HG03045 (cell line): ENCODE measurements around the gene NDUFA7.
"Not testable (repeated sequence)": the region's sequence is repeated elsewhere in the genome, so short reads cannot be mapped to it uniquely, and the experiment has no call there.

Experiments
- ATAC-seq: cut with Tn5 transposase; IDR thresholded peaks from one replicate; pipeline ENCODE4 v1.9.1; 2021; ENCODE audit warnings: mild to moderate bottlenecking, moderate library complexity; ENCODE audit not compliant: unreplicated experiment

NDUFA7 gene

DNA sequence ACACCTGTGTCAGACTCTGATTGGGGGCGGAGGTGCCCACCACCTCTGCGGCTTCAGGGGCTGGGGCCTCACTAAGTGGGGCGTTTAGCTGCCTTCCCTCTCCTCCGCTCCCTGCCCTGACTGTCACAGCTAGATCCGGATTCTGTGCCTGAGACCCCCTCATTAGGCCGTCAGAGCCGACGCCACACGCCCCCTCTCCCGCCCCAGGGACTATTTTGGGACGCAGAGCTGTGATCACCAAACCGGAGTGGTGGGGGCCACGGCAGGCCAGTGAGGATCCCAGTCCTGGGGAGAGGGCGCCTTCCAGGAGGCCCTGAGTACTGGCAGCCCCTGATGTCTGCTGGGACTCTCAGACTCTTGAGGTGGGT, 21.1 kb upstream of the NDUFA7 start:
- no peak for ATAC-seq

- not testable (repeated sequence) for ATAC-seq
These were observed 20.3 kb upstream of the NDUFA7 start for GRCh38 chr19:8341504-8341903.

GRCh38 chr19:8340341-8341096, 19.3 kb upstream of the NDUFA7 start:
- ATAC-seq = no peak

GRCh38 chr19:8338835-8339234, 17.7 kb upstream of the NDUFA7 start:
- ATAC-seq = no peak

GRCh38 chr19:8337728-8338127, 16.6 kb upstream of the NDUFA7 start:
- no peak for ATAC-seq

GRCh38 chr19:8336660-8337059, 15.5 kb upstream of the NDUFA7 start:
- ATAC-seq = no peak

DNA sequence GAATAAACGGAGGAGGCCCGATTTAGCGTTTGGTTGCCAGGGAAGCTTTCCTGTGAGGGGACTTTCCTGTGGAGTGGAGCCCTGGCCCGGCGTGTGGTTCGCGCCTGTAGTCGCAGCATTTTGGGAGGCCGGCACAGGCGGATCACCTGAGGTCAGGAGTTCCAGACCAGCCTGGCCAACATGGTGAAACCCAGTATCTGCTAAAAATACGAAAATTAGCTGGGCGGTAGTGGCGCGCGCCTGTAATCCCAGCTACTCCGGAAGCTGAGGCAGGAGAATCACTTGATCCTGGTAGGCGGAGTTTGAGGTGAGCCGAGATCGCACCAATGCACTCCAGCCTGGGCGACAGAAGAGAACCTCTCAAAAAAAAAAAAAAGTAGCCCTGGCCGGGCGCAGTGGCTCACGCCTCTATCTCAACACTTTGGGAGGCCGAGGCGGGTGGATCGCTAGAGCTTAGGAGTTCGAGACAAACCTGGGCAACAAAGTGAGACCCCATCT, 14.9 kb upstream of the NDUFA7 start:
- no peak for ATAC-seq

DNA sequence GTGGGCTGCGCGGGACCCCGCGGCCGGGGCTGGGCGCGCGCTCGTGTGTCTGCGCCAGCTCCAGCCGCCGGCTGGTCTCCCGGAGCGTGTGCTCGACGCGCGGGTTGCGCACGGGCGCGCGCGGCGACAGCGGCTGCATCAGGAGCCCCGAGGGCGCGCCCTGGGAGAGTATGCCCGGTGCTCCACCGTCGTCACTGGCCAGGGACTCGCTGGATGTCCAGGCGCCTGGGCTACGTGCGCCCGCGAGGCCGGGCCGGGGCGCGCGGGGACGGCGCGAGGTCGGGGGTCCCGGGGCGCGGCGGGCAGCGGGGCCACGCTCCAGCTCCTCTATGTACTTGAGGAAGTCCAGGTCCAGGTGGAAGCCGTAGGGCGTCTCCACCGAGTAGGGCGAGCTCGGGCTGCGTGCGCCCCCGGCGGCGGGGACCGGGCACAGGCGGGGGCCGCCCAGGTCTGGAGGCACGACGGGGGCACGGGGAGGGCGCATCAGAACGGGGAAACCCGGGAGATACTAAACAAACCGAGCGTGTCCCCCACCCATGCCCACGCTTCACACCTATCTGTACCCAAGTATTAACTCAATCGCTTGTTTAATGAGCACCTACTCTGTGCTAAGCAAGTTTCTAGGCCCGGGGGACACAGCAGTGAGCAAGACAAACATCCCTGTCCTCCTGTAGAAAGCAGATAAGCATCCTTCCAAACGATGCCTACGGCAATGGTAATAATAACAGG, 14.3 kb upstream of the NDUFA7 start:
- ATAC-seq = no peak

GRCh38 chr19:8334458-8335342, 13.5 kb upstream of the NDUFA7 start:
- no peak for ATAC-seq

DNA sequence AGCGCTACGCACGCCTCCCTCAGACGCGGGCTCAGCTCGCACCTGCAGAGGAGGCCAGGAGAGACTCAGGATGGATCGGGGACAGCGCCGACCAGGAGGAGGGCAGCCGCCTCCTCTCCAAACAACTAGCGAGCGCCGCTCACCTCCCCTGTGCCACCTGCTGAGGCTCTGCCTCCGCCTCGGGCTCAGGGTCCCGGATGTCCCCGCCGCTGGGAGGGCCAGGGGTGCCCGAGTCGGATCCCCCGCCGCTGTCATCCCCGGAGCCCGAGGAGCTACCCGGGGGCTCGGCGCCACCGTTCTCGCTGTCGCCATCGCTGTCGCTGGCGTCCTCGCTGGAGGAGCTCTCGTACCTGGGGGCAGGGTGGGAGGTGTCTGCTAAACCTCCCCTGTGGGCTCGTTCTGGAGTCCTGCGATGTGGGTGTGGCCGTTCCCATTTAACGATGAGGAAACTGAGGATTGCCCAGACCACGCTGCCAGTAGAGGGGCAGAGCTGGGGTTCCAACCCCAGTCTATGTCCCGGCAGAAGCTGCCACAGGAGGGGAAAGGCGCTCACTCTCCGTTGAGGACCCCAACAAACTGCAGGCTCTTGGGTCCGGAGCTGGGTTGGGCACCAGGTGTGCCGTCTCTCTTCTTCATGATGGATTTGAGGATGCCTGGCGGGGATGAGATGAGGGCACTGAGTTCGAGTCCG, 12.7 kb upstream of the NDUFA7 start:
- ATAC-seq = no peak

GRCh38 chr19:8332976-8333766, 12.0 kb upstream of the NDUFA7 start:
- no peak for ATAC-seq

DNA sequence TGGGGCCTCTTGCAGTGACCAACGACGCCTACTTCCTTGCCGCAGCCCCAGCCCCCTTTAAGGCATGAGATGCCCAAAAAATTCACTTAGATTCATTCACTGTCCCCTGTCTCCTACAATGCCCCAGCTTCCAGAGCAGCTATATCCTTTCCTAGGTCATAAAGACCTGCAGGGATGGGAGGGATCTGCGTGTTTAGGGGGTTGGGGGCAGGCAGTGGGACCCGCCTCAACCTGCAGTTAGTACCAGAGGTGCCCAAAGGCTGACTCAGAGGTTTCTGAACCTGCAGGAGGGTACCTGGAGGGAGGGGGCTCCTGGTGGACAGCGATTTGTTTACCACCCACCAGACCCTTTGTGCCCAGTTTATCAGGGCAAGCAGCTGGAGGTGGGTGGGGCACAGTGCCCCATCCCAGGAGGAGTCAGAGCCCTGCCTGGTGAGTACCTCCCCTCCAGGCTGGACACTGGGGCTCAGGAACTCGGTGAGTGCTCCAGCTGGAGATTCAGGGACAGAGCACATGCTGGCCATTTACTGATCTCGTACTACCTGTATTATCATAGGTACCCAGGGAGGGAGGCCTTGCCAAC, 10.2 kb upstream of the NDUFA7 start:
- no peak for ATAC-seq

- no peak for ATAC-seq
These were observed 8.8 kb upstream of the NDUFA7 start for GRCh38 chr19:8329996-8330395.

DNA sequence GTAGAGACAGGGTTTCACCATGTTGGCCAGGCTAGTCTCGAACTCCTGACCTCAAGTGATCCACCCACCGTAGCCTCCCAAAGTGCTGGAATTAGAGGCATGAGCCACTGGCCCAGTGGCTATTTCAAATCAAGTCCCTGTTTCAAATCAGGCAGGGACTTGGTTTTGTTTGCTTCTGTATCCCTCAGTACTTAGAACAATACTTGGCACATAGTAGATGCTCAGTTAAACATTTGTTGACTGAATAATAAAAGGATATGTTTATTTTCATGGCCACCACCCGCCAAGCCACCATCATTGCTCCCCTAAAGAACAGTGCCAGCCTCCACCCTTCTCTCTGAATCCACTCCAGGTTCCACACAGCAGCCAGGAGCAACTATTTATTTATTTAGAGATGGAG, 4.3 kb upstream of the NDUFA7 start:
- no peak for ATAC-seq

GRCh38 chr19:8324186-8325050, 3.2 kb upstream of the NDUFA7 start:
- ATAC-seq = no peak

DNA sequence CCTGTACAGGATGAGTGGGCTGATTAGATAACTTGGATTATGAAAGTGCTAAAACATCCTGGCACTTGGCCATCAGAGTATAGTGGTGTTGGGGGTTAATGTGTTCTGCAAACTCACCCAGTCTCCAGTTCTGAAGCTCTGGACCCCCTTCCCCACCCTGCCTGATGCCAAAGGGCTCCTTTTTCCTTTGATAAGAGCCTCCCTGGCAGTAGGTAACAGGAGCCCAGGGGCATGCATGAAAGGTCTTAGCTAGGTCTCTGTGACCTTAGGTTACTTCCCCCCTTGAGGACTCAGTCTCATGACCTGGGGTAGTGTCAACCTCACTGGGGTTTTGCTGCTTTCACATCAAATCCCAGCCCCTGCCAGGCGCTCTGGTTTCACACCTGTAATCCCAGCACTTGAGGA, 2.6 kb upstream of the NDUFA7 start:
- no peak for ATAC-seq

- no peak for ATAC-seq
These were observed 1.4 kb upstream of the NDUFA7 start for GRCh38 chr19:8322638-8322997.

- no peak for ATAC-seq
These were observed 937 bp upstream of the NDUFA7 start for GRCh38 chr19:8321986-8322637.
